ENCODE measurements around the gene DUSP15.

The DUSP15 gene

DNA sequence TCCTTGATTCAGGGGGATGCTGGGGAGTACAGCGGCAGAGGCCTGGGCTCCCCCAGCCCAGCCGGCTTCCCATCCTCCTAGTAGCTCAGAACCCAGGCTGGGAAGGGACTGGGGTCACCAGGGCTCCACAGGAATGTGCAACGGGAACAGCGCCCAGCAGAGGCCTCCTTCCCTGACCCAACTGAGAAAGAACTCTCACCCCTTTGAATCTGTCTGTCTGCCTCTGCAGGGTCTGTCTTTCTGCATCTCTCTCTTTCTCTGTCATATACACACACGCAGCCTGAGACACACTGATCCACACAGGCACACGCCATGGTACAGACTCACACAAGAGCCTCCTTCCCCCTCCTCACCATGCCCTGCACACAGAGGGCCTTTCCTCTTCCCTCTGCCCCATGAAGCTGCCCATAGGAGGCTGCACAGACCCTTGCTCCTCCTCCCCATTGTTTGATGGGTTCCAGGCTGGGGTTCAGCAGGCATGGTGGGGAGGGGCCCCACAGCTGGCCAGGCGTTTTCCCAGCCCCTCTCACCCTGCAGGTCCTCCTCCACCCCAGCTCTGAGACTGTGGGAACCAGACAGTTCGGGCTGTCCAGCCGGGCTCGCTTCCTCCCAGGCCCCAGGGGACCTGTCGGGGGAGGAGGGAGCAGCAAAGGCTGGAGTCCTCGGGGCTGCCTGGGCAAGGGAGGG lies 27.7 kb downstream of the DUSP15 start:
- no peaks in the 10 kb centered on the region for H3K79me2 ChIP-seq (ENCODE audit: control insufficient read depth, low read length)
- H3K4me3 ChIP-seq (ENCODE audit: low read length), result no peak overlapping the region
- peaks cover 6% of the 10 kb centered on the region; the same call in 1 of the 2 replicates for H3K4me1 ChIP-seq (ENCODE audit: control insufficient read depth, low read length)
- H3K9me3 ChIP-seq (ENCODE audit: control insufficient read depth, insufficient read depth, low read length), result no peaks in the 10 kb centered on the region
- no peak overlapping the region for H3K27ac ChIP-seq (ENCODE audit: low read depth, low read length)
- H3K36me3 ChIP-seq (ENCODE audit: control insufficient read depth, low read length), result no peaks in the 10 kb centered on the region
- no peak overlapping the region for H3K4me2 ChIP-seq (ENCODE audit: low read length)
- H4K20me1 ChIP-seq (ENCODE audit: control insufficient read depth, insufficient read depth, low read depth, low read length), result no peaks in the 10 kb centered on the region
- TF ChIP-seq EZH2phosphoT487 (IDR thresholded peaks at IDR 0.05; ENCODE audit: borderline replicate concordance, low read length), result no peak
- TF ChIP-seq, protein P1, sequence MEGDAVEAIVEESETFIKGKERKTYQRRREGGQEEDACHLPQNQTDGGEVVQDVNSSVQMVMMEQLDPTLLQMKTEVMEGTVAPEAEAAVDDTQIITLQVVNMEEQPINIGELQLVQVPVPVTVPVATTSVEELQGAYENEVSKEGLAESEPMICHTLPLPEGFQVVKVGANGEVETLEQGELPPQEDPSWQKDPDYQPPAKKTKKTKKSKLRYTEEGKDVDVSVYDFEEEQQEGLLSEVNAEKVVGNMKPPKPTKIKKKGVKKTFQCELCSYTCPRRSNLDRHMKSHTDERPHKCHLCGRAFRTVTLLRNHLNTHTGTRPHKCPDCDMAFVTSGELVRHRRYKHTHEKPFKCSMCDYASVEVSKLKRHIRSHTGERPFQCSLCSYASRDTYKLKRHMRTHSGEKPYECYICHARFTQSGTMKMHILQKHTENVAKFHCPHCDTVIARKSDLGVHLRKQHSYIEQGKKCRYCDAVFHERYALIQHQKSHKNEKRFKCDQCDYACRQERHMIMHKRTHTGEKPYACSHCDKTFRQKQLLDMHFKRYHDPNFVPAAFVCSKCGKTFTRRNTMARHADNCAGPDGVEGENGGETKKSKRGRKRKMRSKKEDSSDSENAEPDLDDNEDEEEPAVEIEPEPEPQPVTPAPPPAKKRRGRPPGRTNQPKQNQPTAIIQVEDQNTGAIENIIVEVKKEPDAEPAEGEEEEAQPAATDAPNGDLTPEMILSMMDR (IDR thresholded peaks at IDR 0.05; ENCODE audit: low read depth, low read length, poor library complexity, severe bottlenecking), result no peak
- H3K9me2 ChIP-seq (replicated peaks; ENCODE audit: control insufficient read depth, low read length), result no peaks in the 10 kb centered on the region
- H3K27me3 ChIP-seq (ENCODE audit: control insufficient read depth, low read length), result peaks cover 15% of the 10 kb centered on the region
- no peaks in the 10 kb centered on the region for H3F3A ChIP-seq (ENCODE audit: control insufficient read depth, insufficient read depth)

DNA sequence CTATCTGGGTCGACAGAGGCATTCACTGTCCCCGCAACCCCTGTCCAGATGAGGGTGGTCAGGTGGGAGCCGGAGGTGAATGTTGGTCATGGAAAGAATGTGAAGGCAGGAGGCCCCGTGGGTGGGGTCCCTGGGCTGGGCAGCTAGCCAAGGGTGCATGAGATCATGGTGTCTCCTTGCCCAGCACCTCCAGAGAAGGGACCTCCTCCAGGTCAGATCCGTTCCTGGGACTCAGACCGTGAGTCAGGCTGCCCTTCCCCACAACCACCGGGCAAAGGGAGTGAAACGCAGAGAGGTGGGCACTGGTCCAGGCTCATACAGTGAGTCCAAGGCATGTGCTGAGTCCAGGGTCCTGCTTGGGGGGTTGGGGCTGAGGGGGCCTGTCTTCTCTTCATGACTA lies 28.4 kb downstream of the DUSP15 start:
- no peaks in the 10 kb centered on the region for H3K9me2 ChIP-seq (replicated peaks; ENCODE audit: control insufficient read depth, low read length)
- H3F3A ChIP-seq (ENCODE audit: control insufficient read depth, insufficient read depth), result no peaks in the 10 kb centered on the region
- no peaks in the 10 kb centered on the region for H3K36me3 ChIP-seq (ENCODE audit: control insufficient read depth, low read length)
- TF ChIP-seq, protein P1 (IDR thresholded peaks at IDR 0.05; ENCODE audit: low read depth, low read length, poor library complexity, severe bottlenecking), result no peak
- TF ChIP-seq EZH2phosphoT487 (IDR thresholded peaks at IDR 0.05; ENCODE audit: borderline replicate concordance, low read length), result no peak
- H3K27me3 ChIP-seq (ENCODE audit: control insufficient read depth, low read length), result peaks cover 15% of the 10 kb centered on the region
- no peaks in the 10 kb centered on the region for H3K79me2 ChIP-seq (ENCODE audit: control insufficient read depth, low read length)
- no peaks in the 10 kb centered on the region for H3K9me3 ChIP-seq (ENCODE audit: control insufficient read depth, insufficient read depth, low read length)
- H3K4me1 ChIP-seq (ENCODE audit: control insufficient read depth, low read length), result peaks cover 6% of the 10 kb centered on the region; the same call in 1 of the 2 replicates
- no peak overlapping the region for H3K4me3 ChIP-seq (ENCODE audit: low read length)
- H3K4me2 ChIP-seq (ENCODE audit: low read length), result no peak overlapping the region
- no peak overlapping the region for H3K27ac ChIP-seq (ENCODE audit: low read depth, low read length)
- no peaks in the 10 kb centered on the region for H4K20me1 ChIP-seq (ENCODE audit: control insufficient read depth, insufficient read depth, low read depth, low read length)

DNA sequence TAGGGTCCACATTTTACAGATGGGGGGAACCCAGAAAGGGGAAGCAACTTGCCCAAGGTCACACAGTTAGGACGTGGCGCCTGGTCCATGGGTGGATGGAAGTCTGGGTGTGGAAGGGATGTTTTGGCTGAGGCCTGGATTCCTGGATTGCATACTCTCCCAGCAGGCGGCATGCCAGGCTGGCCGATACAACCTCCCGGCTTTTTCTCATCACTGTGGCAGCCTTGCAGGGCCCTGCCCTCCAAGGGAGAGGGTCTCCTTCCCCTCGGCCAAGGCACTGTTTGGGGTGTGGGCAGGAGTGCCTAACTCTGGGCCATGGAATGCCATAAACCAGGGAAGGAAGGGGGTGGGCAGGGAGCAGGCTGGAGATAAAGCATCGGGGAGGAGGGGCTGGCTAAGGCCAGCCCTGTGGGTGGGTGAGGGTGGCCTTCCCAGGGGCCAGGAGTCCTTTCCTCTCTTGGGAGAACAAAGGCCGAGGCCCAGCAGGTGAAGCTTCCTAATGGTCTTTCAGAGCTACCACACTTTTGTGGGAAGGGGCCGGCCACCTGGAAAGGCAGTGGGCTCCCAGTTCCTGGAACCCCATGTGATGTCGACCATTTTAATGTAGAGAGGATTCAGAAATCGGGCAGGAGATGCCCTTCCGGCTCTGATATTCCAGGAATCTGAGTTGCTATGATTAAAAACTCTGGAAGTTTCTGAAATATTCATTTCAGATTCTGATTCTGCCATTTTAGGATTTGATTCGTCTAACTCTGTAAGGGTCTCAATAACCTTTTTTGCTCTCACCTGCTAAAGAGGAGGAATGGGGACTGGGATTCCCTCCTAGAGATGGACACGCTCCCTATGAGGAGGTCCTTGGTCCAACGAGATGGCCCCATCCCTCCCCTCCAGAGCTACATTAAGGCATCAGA lies 29.2 kb downstream of the DUSP15 start:
- no peak for TF ChIP-seq EZH2phosphoT487 (IDR thresholded peaks at IDR 0.05; ENCODE audit: borderline replicate concordance, low read length)
- TF ChIP-seq, protein P1 (IDR thresholded peaks at IDR 0.05; ENCODE audit: low read depth, low read length, poor library complexity, severe bottlenecking), result no peak
- Histone ChIP-seq H3K9me2 (replicated peaks; ENCODE audit: control insufficient read depth, low read length) (no peaks in the 10 kb centered on the region), H3K4me3 (ENCODE audit: low read length) (no peak overlapping the region), H3K36me3 (ENCODE audit: control insufficient read depth, low read length) (no peaks in the 10 kb centered on the region), H3F3A (ENCODE audit: control insufficient read depth, insufficient read depth) (no peaks in the 10 kb centered on the region), H4K20me1 (ENCODE audit: control insufficient read depth, insufficient read depth, low read depth, low read length) (no peaks in the 10 kb centered on the region), H3K4me1 (ENCODE audit: control insufficient read depth, low read length) (peaks cover 6% of the 10 kb centered on the region; the same call in 1 of the 2 replicates), H3K4me2 (ENCODE audit: low read length) (no peak overlapping the region), H3K79me2 (ENCODE audit: control insufficient read depth, low read length) (no peaks in the 10 kb centered on the region), H3K9me3 (ENCODE audit: control insufficient read depth, insufficient read depth, low read length) (no peaks in the 10 kb centered on the region), H3K27ac (ENCODE audit: low read depth, low read length) (no peak overlapping the region), H3K27me3 (ENCODE audit: control insufficient read depth, low read length) (peaks cover 15% of the 10 kb centered on the region)

Measured in DOHH2 (cell line).